K562 (cell line): ENCODE data around the gene FOXD2. TPM values are rescaled to one million over a fixed set of nuclear protein-coding genes. Genes with fewer than 3 reads are reported as not detected.

Experiments used
- CLOCK ChIP-seq: fragments of 250-450 bp; sonication (Bioruptor Pico); IDR thresholded peaks from 2 replicates; pipeline ENCODE4 v1.4.0; 2020; ENCODE audit warnings: mild to moderate bottlenecking, moderate library complexity, borderline replicate concordance
- E4F1 ChIP-seq: fragments of 250-450 bp; sonication (Bioruptor Pico); IDR thresholded peaks from 2 replicates; pipeline ENCODE4 v1.5.0; 2021; ENCODE audit warnings: mild to moderate bottlenecking, borderline replicate concordance
- MGA ChIP-seq: fragments of 450-650 bp; IDR thresholded peaks from 2 replicates; pipeline ENCODE4 v1.6.1; 2016; ENCODE audit warnings: mild to moderate bottlenecking, moderate library complexity
- NCOA6 ChIP-seq: fragments of 450-650 bp; IDR thresholded peaks from 2 replicates; pipeline ENCODE4 v1.6.1; 2017; ENCODE audit warnings: mild to moderate bottlenecking
- RBM25 ChIP-seq: fragments of 200-400 bp; formaldehyde crosslinking; IDR thresholded peaks from 2 replicates; pipeline ENCODE4 v1.6.1; 2018; ENCODE audit warnings: low read length, low read depth, moderate library complexity; ENCODE audit not compliant: severe bottlenecking
- SMARCA5 ChIP-seq: fragments of 450-650 bp; IDR thresholded peaks from 2 replicates; pipeline ENCODE4 v1.6.1; 2016
- TCF3 ChIP-seq: sonication (generic); formaldehyde crosslinking; IDR thresholded peaks from 2 replicates; pipeline ENCODE4 v1.4.0; 2020; ENCODE audit warnings: mild to moderate bottlenecking, missing genetic modification reagents
- TCF7 ChIP-seq: sonication (generic); IDR thresholded peaks from 2 replicates; pipeline ENCODE4 v1.6.1; 2016; ENCODE audit warnings: antibody characterized with exemption, borderline replicate concordance
- ZBTB17 ChIP-seq: fragments of 450-650 bp; formaldehyde crosslinking; IDR thresholded peaks from 2 replicates; pipeline ENCODE4 v1.4.0; 2020; ENCODE audit warnings: mild to moderate bottlenecking
- ZNF384 ChIP-seq: IDR thresholded peaks from 2 replicates; pipeline ENCODE4 v1.6.1; 2012; ENCODE audit warnings: low read depth, low read length, improper control_type of control experiment
- polyA plus RNA-seq, 8 experiments: library from polyadenylated mRNA; depleted of rRNA in 4 of 8; stranded (reverse) in 5 of 8; unstranded in 3 of 8; fragments of >200 nt; fragmentation: Nextera tagmentation in 2 of 8; fragmentation: Illumina TruSeq in 1 of 8; extraction: Ambion mirVana in 2 of 8; extraction: Trizol in 1 of 8; gene quantifications; 2 replicates each; pipeline versions ENCODE4 v1.2.1 to v1.2.3, GENCODE V29; 2011 to 2014; ENCODE audit warnings: inconsistent platforms in 1 of 8, missing spikeins in 1 of 8
- total RNA-seq, 7 experiments: library from RNA; depleted of rRNA in 6 of 7; stranded (reverse); fragments of >200 nt in 6 of 7; fragmentation: Illumina TruSeq in 2 of 7; extraction: Trizol in 2 of 7; gene quantifications; 2 replicates each; pipeline versions ENCODE4 v1.2.1 to v1.2.3, GENCODE V29; 2011 to 2021; ENCODE audit warnings: low replicate concordance in 1 of 7

The FOXD2 gene
- total and polyA plus RNA-seq, 9 of the 15 experiments (the other 6 are each of a cell fraction or from before 2014, with no cell fraction given), result 0.06 to 1.2 (median 0.22) TPM

GRCh38 chr1:47474278-47475193 lies 36.7 kb downstream of the FOXD2 start (continued):
- TF ChIP-seq CLOCK (CRISPR knock-in tag), result no peak
- 0 out of 2 replicates have a peak, but pooled peaks have one; percentile 39 for TF ChIP-seq SMARCA5
- no peak for TF ChIP-seq NCOA6
- no peak for TF ChIP-seq TCF7
- no peak for TF ChIP-seq ZNF384
- peak; percentile 97 for TF ChIP-seq RBM25
- TF ChIP-seq ZBTB17 (CRISPR knock-in tag), result no peak
- no peak for TF ChIP-seq TCF3 (CRISPR knock-in tag)
- TF ChIP-seq E4F1 (CRISPR knock-in tag), result no peak
- TF ChIP-seq MGA, result no peak
